Neural cell (in vitro differentiated cells): Measurements from ENCODE around the gene PKDCC. TPM values are rescaled to one million over a fixed set of nuclear protein-coding genes. Genes with fewer than 3 reads are reported as not detected.
"Not testable (repeated sequence)": the region's sequence is repeated elsewhere in the genome, so short reads cannot be mapped to it uniquely, and the experiment has no call there.

ENCODE experiments used
- H2AFZ ChIP-seq: fragments of 200-600, 300-800 bp; sonication (generic), shearing (Covaris generic); 2 replicates; pipeline ENCODE4 v1.6.0; 2014; ENCODE audit warnings: low read depth, mild to moderate bottlenecking, antibody characterized with exemption, low read length, moderate library complexity
- H3F3A ChIP-seq: fragments of 200-600 bp; shearing (Covaris generic); 2 replicates; pipeline ENCODE4 v1.6.1; 2016; ENCODE audit warnings: mild to moderate bottlenecking, moderate library complexity, mixed read lengths, antibody characterized with exemption, low read length; ENCODE audit not compliant: insufficient read depth, poor library complexity, severe bottlenecking
- H3K27ac ChIP-seq: fragments of 200-600, 300-800 bp; sonication (generic), shearing (Covaris generic); 2 replicates; pipeline ENCODE4 v1.5.1; 2014; ENCODE audit warnings: mild to moderate bottlenecking, low read length, moderate library complexity
- H3K27me3 ChIP-seq: fragments of 300-800, 200-600 bp; sonication (generic), shearing (Covaris generic); 2 replicates; pipeline ENCODE4 v1.6.0; 2014; ENCODE audit warnings: mild to moderate bottlenecking, low read depth, low read length, moderate library complexity; ENCODE audit not compliant: insufficient read depth
- H3K36me3 ChIP-seq: fragments of 300-800, 200-600 bp; sonication (generic), shearing (Covaris generic); 2 replicates; pipeline ENCODE4 v1.5.1; 2014; ENCODE audit warnings: mild to moderate bottlenecking, antibody characterized with exemption, low read length, moderate library complexity; ENCODE audit not compliant: insufficient read depth
- H3K4me2 ChIP-seq: fragments of 300-800, 200-600 bp; sonication (generic), shearing (Covaris generic); 2 replicates; pipeline ENCODE4 v1.6.0; 2014; ENCODE audit warnings: mild to moderate bottlenecking, low read length
- H3K4me3 ChIP-seq: fragments of 300-800, 200-600 bp; sonication (generic), shearing (Covaris generic); 2 replicates; pipeline ENCODE4 v1.5.1; 2014; ENCODE audit warnings: mild to moderate bottlenecking, low read length, moderate library complexity
- H3K79me2 ChIP-seq: fragments of 200-600 bp; shearing (Covaris generic); replicated peaks from 2 replicates; pipeline ENCODE4 v1.6.0; 2014; ENCODE audit warnings: mild to moderate bottlenecking, low read length, moderate library complexity; ENCODE audit not compliant: insufficient read depth
- H3K9ac ChIP-seq: fragments of 300-800, 200-600 bp; sonication (generic), shearing (Covaris generic); 2 replicates; pipeline ENCODE4 v1.6.1; 2016; ENCODE audit warnings: mild to moderate bottlenecking, low read length, mixed read lengths
- H3K9me2 ChIP-seq: fragments of 200-600 bp; shearing (Covaris generic); 2 replicates; pipeline ENCODE4 v1.6.1; 2016; ENCODE audit warnings: mild to moderate bottlenecking, low read length, mixed read lengths; ENCODE audit not compliant: insufficient read depth
- H3K9me3 ChIP-seq: fragments of 200-600, 300-800 bp; sonication (generic), shearing (Covaris generic); 2 replicates; pipeline ENCODE4 v1.6.1; 2016; ENCODE audit warnings: mild to moderate bottlenecking, mixed run types, low read length, moderate library complexity, mixed read lengths
- H4K20me1 ChIP-seq: fragments of 200-600 bp; shearing (Covaris generic); 2 replicates; pipeline ENCODE4 v1.6.1; 2016; ENCODE audit warnings: mild to moderate bottlenecking, mixed run types; ENCODE audit not compliant: insufficient read depth
- EZH2 ChIP-seq: fragments of 200-600, 300-800 bp; shearing (Covaris generic), sonication (generic); IDR thresholded peaks from 2 replicates; pipeline ENCODE4 v1.6.1; 2014; ENCODE audit warnings: antibody characterized with exemption, low read length, borderline replicate concordance, mild to moderate bottlenecking; ENCODE audit not compliant: insufficient read depth, poor library complexity, severe bottlenecking
- MXI1 ChIP-seq: fragments of 450-650 bp; conservative IDR thresholded peaks from 2 replicates; pipeline ENCODE4 v1.6.1; 2014; ENCODE audit warnings: antibody characterized with exemption, mild to moderate bottlenecking; ENCODE audit not compliant: poor library complexity, severe bottlenecking
- RAD21 ChIP-seq: fragments of 450-650 bp; conservative IDR thresholded peaks from 2 replicates; pipeline ENCODE4 v1.6.1; 2014; ENCODE audit warnings: antibody characterized with exemption, mild to moderate bottlenecking, moderate library complexity
- SMC3 ChIP-seq: fragments of 450-650 bp; conservative IDR thresholded peaks from 2 replicates; pipeline ENCODE4 v1.6.1; 2014; ENCODE audit warnings: antibody characterized with exemption, mild to moderate bottlenecking, moderate library complexity; ENCODE audit not compliant: poor library complexity
- TAF1 ChIP-seq: IDR thresholded peaks from 2 replicates; pipeline ENCODE4 v1.6.1; 2012; ENCODE audit warnings: low read depth
- polyA plus RNA-seq: library from polyadenylated mRNA; depleted of rRNA; stranded (reverse); fragments of >200 nt; gene quantifications from 2 replicates; pipeline ENCODE4 v1.2.3, GENCODE V29; 2014
- TF ChIP-seq, protein P1 (sequence below): fragments of 450-650 bp; IDR thresholded peaks from 2 replicates; pipeline ENCODE4 v1.5.1; 2014; ENCODE audit warnings: antibody characterized with exemption, mild to moderate bottlenecking, moderate library complexity; ENCODE audit not compliant: poor library complexity, severe bottlenecking
- TF ChIP-seq, protein P2 (sequence below): IDR thresholded peaks from 2 replicates; pipeline ENCODE4 v1.6.1; 2012; ENCODE audit warnings: borderline replicate concordance

Gene PKDCC
- polyA plus RNA-seq, 1 donor from 2014 or later, result 37.4 TPM

GRCh38 chr2:42067001-42067400, 19.2 kb downstream of the PKDCC start:
- H3K27me3 ChIP-seq, H2AFZ ChIP-seq, H3K9me3 ChIP-seq, H3K36me3 ChIP-seq, H3K4me2 ChIP-seq, H3K79me2 ChIP-seq, H3F3A ChIP-seq, H3K9ac ChIP-seq, H4K20me1 ChIP-seq, H3K9me2 ChIP-seq, H3K4me3 ChIP-seq, H3K27ac ChIP-seq: not testable (repeated sequence)

- Histone ChIP-seq H3K27me3 (no peaks in the 10 kb centered on the region), H2AFZ (no peak overlapping the region), H3K27ac (no peak overlapping the region), H3F3A (no peaks in the 10 kb centered on the region), H3K9me3 (no peaks in the 10 kb centered on the region), H3K4me2 (no peak overlapping the region), H3K79me2 (no peaks in the 10 kb centered on the region), H3K9me2 (no peaks in the 10 kb centered on the region), H3K4me3 (no peak overlapping the region), H4K20me1 (no peaks in the 10 kb centered on the region), H3K9ac (no peak overlapping the region), H3K36me3 (no peaks in the 10 kb centered on the region)
- TF ChIP-seq, protein P1, sequence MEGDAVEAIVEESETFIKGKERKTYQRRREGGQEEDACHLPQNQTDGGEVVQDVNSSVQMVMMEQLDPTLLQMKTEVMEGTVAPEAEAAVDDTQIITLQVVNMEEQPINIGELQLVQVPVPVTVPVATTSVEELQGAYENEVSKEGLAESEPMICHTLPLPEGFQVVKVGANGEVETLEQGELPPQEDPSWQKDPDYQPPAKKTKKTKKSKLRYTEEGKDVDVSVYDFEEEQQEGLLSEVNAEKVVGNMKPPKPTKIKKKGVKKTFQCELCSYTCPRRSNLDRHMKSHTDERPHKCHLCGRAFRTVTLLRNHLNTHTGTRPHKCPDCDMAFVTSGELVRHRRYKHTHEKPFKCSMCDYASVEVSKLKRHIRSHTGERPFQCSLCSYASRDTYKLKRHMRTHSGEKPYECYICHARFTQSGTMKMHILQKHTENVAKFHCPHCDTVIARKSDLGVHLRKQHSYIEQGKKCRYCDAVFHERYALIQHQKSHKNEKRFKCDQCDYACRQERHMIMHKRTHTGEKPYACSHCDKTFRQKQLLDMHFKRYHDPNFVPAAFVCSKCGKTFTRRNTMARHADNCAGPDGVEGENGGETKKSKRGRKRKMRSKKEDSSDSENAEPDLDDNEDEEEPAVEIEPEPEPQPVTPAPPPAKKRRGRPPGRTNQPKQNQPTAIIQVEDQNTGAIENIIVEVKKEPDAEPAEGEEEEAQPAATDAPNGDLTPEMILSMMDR, result no peak
- TF ChIP-seq RAD21, result no peak
- no peak for TF ChIP-seq TAF1
- TF ChIP-seq SMC3, result no peak
These were observed 19.7 kb downstream of the PKDCC start for GRCh38 chr2:42067521-42067920.

DNA sequence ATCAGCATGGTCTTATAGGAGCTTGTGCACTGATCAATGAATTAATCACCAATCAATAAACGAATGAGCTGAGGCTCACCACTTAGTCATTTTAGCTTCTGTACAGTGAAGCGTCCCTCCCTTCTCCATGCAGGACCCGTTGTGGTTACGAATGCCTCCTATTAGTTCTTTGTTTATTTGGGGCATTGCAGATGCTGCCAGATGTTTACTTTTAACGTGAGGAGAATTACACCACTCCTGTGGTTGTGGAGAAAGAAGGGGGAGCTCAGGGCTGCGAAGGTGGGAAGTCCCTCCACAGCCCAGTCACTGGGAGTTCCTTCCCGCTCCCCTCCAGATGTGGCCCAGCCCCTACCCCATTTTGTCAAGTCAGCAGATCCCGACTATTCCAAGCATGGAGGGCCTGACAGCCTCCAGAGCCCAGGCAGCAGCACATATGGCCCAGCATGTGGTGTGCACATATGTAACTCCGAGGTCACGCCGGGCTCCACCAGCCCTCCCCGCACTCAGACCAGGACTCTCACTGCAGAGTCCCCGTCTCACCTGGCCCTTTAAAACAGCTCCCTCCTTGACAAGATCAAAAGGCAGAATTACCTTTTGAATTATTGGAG, 20.9 kb downstream of the PKDCC start:
- TF ChIP-seq, protein P1, result no peak
- no peak for TF ChIP-seq MXI1
- no peak for TF ChIP-seq RAD21
- TF ChIP-seq TAF1, result no peak
- Histone ChIP-seq H4K20me1 (no peaks in the 10 kb centered on the region), H3K4me2 (no peak overlapping the region), H3K36me3 (no peaks in the 10 kb centered on the region), H3F3A (no peaks in the 10 kb centered on the region), H3K27me3 (no peaks in the 10 kb centered on the region), H3K27ac (no peak overlapping the region), H3K4me3 (no peak overlapping the region), H3K9me2 (no peaks in the 10 kb centered on the region), H3K9me3 (no peaks in the 10 kb centered on the region), H3K79me2 (no peaks in the 10 kb centered on the region), H2AFZ (no peak overlapping the region), H3K9ac (no peak overlapping the region)

GRCh38 chr2:42069568-42069967, 21.7 kb downstream of the PKDCC start:
- H2AFZ ChIP-seq, result no peak overlapping the region
- H3K27ac ChIP-seq, result no peak overlapping the region
- H3K27me3 ChIP-seq, result no peaks in the 10 kb centered on the region
- no peak overlapping the region for H3K4me2 ChIP-seq
- H3K9ac ChIP-seq, result no peak overlapping the region
- H3K9me2 ChIP-seq, result no peaks in the 10 kb centered on the region
- H3K36me3 ChIP-seq, result no peaks in the 10 kb centered on the region
- H3K79me2 ChIP-seq, result no peaks in the 10 kb centered on the region
- no peaks in the 10 kb centered on the region for H3F3A ChIP-seq
- H3K9me3 ChIP-seq, result no peaks in the 10 kb centered on the region
- TF ChIP-seq, protein P2, sequence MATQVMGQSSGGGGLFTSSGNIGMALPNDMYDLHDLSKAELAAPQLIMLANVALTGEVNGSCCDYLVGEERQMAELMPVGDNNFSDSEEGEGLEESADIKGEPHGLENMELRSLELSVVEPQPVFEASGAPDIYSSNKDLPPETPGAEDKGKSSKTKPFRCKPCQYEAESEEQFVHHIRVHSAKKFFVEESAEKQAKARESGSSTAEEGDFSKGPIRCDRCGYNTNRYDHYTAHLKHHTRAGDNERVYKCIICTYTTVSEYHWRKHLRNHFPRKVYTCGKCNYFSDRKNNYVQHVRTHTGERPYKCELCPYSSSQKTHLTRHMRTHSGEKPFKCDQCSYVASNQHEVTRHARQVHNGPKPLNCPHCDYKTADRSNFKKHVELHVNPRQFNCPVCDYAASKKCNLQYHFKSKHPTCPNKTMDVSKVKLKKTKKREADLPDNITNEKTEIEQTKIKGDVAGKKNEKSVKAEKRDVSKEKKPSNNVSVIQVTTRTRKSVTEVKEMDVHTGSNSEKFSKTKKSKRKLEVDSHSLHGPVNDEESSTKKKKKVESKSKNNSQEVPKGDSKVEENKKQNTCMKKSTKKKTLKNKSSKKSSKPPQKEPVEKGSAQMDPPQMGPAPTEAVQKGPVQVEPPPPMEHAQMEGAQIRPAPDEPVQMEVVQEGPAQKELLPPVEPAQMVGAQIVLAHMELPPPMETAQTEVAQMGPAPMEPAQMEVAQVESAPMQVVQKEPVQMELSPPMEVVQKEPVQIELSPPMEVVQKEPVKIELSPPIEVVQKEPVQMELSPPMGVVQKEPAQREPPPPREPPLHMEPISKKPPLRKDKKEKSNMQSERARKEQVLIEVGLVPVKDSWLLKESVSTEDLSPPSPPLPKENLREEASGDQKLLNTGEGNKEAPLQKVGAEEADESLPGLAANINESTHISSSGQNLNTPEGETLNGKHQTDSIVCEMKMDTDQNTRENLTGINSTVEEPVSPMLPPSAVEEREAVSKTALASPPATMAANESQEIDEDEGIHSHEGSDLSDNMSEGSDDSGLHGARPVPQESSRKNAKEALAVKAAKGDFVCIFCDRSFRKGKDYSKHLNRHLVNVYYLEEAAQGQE, result no peak
- no peak for TF ChIP-seq EZH2
- no peaks in the 10 kb centered on the region for H4K20me1 ChIP-seq
- H3K4me3 ChIP-seq, result no peak overlapping the region
